Stimulated activated CD4-positive, alpha-beta T cell treated with anti-CD3 and anti-CD28 coated beads, Interleukin-15, amount 100 ng/mL, for 24 hours (primary cell): ENCODE data around the gene KCNMB1.
A peak's percentile ranks its signal among the peaks of the same experiment; 100 is the strongest.

Experiments
- DNase-seq: peaks from one replicate; pipeline ENCODE4 v3.0.0-alpha.2; 2020

KCNMB1 gene

GRCh38 chr5:170338291-170338690, 50.9 kb downstream of the KCNMB1 start:
- no peak for DNase-seq

DNA sequence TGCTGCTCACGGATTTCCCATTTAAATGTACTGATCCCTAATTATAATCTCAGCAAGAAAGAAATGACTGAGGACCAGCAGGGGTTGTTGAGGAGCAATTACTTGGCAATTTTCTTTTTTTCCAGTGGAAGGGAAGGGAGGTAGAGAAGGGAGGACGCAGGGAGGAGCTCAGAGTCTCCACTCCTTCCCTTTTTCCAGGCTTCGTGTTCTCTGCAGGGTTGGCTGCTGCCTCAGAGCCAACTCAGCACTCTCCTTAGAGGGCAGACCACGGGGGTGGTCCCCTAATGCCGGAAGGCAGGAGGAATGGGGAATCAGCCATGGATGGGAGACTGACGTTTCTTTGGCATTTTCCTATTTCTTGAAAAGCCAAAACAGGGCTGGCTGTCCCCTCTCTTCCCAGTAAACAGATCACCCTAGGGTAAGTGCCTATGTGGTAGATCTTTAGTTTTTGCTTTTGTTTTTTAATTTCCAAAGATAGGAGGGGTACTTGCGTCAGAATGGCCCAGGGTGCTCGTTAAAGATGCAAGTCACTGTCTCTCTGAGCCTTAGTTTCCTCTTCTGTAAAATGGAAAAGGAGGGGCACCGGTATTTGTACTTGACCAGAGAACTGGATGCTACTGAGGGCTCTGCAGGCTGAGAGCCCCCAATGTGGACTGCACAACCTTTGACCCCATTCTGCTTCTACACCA, 52.0 kb downstream of the KCNMB1 start:
- DNase-seq: no peak

DNA sequence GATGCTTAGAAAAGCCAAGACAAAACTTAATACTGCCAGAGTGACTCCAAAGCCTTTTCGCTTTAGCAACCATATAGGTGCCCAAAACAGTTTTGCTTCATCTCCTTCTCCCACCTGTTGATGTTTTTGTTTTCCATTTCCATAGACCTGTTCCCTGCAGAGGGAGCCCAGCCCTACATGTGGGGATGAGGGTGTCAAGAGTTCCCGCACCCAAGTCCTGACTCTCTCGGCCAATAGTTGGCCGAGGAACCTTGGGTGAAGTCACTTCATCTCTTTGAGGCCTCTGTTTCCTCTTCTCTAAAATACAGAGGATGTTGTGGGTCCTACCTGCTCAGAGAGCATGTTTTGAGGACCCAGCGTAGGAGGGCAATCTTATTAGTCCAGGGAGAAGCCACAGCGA, 53.1 kb downstream of the KCNMB1 start:
- DNase-seq: no peak

GRCh38 chr5:170334626-170335025, 54.5 kb downstream of the KCNMB1 start:
- DNase-seq: peak; percentile 57

GRCh38 chr5:170333161-170333910, 55.8 kb downstream of the KCNMB1 start:
- peak; percentile 79 for DNase-seq

DNA sequence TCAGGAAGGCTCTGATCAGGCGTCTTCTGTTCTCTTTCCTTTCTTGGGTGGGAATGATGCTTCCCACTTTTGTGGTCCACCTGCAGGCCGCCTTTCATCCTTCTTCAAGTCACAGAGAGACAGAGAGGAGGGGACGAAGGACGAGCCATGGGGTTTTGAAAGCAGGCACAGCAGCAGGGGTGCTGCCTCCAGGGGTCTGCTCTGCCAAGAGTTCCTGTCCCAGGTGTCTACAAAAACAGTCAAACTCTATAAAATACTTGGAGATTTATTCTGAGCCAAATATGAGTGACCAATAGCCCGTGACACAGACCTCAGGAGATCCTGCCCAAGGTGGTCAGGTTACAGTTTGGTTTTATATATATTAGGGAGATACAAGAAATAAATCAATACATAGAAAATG, 57.1 kb downstream of the KCNMB1 start:
- DNase-seq: no peak

- DNase-seq: peak; percentile 41
Measured at GRCh38 chr5:170330568-170331054, 58.6 kb downstream of the KCNMB1 start.

GRCh38 chr5:170329524-170329923, 59.6 kb downstream of the KCNMB1 start:
- no peak for DNase-seq

GRCh38 chr5:170327829-170328228, 61.3 kb downstream of the KCNMB1 start:
- DNase-seq: no peak

- DNase-seq: no peak
Measured at GRCh38 chr5:170327168-170327567, 62.0 kb downstream of the KCNMB1 start.
